Activated CD8-positive, alpha-beta memory T cell treated with anti-CD3 and anti-CD28 coated beads, Interleukin-2, amount 50 U/mL, for 48 hours (primary cell): ENCODE results near the gene SIM2.

Experiments
- DNase-seq: peaks from one replicate; pipeline ENCODE4 v3.0.0-alpha.2; 2020

SIM2 gene

DNA sequence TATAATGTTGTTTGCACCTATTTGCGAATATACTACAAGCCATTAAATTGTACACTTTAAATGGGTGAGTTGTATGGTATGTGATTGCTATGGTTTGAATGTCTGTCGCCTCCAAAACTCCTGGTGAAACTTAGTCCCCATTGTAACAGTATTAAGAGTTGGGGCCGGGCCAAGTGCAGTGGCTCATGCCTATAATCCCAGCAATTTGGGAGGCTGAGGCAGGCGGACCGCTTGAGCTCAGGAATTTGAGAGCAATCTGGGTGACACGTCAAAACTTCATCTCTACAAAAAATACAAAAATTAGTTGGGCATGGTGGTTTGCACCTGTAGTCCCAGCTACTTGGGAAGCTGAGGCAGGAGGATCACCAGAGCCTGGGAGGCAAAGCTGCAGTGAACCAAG, 12.0 kb upstream of the SIM2 start:
- DNase-seq: no peak

- DNase-seq: no peak
Observed at GRCh38 chr21:36688324-36688723, 10.6 kb upstream of the SIM2 start.

- no peak for DNase-seq
Observed at GRCh38 chr21:36689324-36689723, 9.6 kb upstream of the SIM2 start.

DNA sequence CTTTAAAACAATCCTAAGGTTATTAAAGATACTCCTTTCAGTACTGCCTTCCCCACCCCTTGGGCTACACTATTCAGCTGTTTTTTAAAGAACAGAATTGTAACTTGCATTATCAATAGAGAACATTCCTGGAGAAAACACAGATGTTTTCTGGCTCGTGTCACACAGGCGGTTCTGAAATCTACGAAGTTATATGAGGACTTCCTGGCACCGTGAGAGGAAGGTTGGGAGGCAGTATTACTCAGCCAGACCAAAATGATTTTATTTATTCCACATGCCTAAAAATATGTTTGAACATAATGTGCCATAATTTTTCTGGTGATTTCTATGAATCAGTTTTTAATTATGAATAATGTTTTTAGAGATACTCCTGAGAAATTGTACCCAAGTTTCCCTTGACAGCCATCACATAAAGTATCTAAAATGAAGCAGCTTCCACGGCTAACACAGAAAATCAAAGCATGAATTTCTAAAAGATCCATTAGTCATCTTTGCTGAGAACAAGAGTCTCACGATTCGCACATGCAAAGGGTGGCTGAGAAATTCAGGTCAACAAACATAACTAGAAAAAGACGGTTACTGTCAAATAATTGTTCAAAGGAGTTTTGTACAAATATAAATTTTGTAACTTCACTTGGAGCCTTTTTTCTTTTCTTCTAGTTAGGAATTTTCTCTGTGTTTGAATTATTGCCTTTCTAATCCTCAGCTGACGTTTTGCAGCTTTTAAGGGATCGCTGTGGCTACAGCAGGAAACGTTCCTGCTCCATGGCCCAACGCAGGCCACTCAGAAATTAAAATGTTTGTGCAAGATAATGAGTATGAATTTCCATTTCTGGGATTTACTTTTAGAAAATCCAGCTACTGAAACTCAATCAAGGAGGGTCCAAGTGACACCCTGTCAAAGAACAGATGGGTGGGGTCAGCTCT, 8.0 kb upstream of the SIM2 start:
- no peak for DNase-seq

- no peak for DNase-seq
Observed at GRCh38 chr21:36691555-36692041, 7.3 kb upstream of the SIM2 start.

GRCh38 chr21:36692114-36692834, 6.6 kb upstream of the SIM2 start:
- peak; percentile 51 for DNase-seq

- peak; percentile 54 for DNase-seq
Observed at GRCh38 chr21:36692835-36693488, 6.0 kb upstream of the SIM2 start.

DNA sequence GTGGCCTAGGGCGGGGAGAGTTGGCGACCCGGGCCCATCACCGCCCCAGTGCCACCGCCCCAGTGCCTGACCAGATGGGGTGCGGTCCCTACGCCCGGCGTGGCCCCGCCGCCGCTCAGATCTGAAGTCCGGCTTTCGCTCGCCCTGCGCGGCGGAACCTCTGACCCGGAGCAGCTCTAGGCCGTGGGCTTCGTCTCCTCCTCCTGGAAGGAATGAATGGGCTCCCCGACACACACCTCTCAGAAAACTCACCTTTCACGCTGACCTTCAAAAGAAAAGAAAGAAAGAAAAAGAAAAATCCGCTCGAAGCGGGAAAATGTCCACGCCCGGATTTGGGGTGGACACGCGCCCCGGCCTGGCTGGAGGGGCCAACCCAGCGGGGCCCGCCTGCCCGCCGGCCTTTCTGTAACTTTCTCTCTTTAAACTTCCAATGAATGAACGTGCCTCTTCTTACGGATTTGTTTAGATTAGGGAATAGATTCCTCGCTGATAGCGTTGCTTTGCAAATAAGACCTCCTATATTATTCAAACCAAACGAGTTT, 5.4 kb upstream of the SIM2 start:
- DNase-seq: peak; percentile 50

GRCh38 chr21:36694031-36694515, 4.8 kb upstream of the SIM2 start:
- peak; percentile 52 for DNase-seq

- no peak for DNase-seq
Observed at GRCh38 chr21:36694593-36695282, 4.2 kb upstream of the SIM2 start.

DNA sequence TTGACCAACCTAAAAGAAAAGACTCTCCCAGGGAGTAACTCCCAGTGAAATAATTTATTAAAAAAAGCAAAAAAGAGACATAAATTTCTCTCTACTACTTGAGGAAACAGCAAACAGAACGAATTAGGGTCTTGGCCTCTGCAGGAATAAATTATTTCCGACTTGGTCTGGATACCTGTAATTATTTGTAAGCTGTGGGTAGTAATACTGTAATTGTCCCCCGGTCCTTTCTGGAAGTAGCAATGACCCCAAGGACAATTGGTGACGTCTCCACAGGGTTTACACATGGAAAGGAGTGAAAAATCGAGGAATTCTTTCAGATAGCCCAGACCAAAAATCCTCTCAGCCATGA, 3.7 kb upstream of the SIM2 start:
- DNase-seq: no peak

GRCh38 chr21:36695671-36696389, 3.1 kb upstream of the SIM2 start:
- peak; percentile 56 for DNase-seq

DNA sequence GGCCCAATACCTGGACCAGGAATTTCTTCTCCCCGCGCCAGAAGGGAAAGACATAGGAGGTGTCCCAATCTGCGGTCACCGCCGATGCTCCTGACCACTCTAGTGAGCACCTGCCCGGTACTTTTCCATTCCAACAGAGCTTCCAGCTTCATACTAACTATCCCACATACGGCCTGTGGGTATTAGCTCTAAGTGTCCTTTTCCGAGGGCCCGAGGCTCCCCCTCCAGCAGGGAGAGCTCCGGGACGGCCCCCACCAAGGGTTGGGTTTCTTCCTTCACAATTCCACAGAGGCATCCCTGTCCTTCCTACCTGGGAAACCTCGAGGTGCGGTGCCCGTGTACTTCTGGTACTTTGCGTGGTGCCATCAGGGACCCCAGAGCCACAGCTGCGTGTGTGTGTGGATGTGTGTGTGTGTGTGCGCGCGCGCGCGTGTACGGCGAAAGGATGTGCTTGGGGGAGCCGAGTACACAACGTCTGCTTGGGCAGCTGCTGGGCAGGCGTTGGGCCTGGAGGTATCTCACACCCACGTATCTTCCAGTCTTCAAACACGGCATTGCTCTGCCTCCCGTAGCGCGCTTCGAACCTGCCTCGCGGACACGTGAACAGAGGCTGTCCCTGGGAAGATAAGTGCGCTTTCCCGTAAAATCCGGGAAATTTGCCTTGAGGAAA, 2.4 kb upstream of the SIM2 start:
- DNase-seq: peak; percentile 54

DNA sequence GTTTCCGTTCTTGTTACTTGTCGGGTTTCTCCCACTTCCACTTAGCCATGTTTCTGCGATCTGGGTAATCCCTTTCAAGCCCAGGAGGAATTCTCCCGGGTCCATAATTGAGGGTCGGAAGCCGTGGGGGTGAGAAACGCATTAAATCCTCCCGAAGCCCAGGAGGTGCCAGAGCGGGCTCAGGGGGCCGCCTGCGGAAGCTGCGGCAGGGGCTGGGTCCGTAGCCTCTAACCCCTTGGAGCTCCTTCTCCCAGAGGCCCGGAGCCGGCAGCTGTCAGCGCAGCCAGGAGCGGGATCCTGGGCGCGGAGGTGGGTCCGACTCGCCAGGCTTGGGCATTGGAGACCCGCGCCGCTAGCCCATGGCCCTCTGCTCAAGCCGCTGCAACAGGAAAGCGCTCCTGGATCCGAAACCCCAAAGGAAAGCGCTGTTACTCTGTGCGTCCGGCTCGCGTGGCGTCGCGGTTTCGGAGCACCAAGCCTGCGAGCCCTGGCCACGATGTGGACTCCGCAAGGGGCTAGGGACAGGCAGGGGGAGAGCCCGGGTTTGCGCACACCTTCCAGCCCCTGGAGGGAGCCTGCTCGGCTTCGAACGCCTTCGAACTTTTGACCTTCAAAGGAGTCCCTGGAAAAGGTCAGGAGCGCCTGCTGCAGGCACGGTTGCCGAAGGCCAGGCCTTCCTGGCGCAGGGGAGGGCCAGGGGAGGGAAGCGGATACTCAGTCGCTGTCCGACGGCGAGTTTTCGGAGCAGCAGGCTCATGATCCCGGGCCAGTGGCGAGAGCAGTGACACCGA, 1.7 kb upstream of the SIM2 start:
- DNase-seq: peak; percentile 56

DNA sequence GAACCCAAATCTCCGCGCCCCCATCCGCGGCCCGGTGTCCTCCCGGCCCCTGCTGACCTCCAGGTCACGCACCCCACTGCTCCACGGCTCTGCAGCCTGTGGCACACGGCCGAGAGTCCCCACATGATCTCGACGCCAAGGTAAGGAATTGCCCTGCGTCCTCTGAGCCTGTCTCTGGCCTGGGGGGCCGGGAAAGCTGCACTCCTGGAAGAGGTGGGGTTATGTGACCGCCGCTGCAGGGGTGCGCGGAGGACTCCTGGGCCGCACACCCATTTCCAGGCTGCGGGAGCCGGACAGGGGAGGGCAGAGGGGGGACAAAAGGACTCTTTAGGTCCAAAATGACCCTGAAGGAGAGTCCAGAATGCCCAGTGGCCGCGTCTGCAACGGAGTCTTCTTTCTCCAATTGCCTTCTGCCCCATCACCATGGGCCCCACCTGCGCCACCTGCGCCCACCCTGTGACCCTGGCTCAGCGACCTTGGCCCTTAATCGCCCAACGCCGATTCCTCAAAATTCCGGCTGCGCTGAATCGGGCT, 997 bp upstream of the SIM2 start:
- peak; percentile 49 for DNase-seq

- peak; percentile 59 for DNase-seq
Observed at GRCh38 chr21:36698385-36698980, 432 bp upstream of the SIM2 start.

- peak; percentile 55 for DNase-seq
Observed at GRCh38 chr21:36699546-36700294, 805 bp downstream of the SIM2 start.

GRCh38 chr21:36700295-36700970, 1.5 kb downstream of the SIM2 start:
- DNase-seq: peak; percentile 56
